ENCODE data around the gene HOXA7. TPM values are rescaled to one million over a fixed set of nuclear protein-coding genes. Genes with fewer than 3 reads are reported as not detected.

Gene HOXA7
- total and polyA plus RNA-seq, 2 donors (not counting 3 experiments of a cell fraction or from before 2014, with no cell fraction given): 18.1 to 18.5 TPM

DNA sequence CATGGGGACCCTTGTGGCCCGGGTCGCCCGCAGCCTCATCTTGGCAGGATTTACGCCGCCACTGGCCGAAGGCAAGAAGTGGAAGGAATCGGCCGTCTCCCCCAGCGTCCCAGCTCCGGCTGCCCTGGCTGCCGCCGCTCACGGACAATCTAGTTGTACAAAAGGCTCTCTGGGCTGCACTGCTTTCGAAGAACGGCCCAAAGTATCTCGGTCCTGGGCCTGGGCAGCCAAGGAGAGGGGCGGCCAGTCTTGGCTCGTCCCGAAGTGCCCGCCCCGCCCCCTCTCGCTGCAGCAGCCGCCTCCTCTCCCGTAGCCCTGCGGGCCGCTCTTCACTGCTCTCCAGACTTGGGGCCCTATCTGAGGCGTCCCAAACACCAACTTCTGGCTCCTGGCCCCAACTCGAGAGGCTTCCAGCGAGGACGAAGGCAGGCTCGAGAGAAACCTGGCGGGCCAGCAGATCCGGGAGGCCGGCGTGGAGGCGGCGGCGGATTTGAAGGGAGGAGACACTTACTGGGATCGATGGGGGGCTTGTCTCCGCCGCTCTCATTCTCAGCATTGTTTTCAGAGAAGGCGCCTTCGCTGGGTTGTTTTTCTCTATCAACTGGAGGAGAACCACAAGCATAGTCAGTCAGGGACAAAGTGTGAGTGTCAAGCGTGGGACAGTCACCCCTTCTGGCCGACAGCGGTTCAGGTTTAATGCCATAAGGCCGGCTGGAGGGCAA, 8.1 kb upstream of the HOXA7 start:
- Histone ChIP-seq H2AFZ (ENCODE audit: low read depth, low read length) (no peak overlapping the region), H3K27me3 (ENCODE audit: control insufficient read depth in 2 of 2, insufficient read depth in 2 of 2, low read length in 2 of 2) (no peaks in the 10 kb centered on the region), H3K4me3 (replicated peaks in 1 of 3; ENCODE audit: insufficient read depth in 1 of 3, low read depth in 1 of 3, low read length in 3 of 3) (peak overlapping the region; percentile 63 to 98 (median 88)), H3K9me3 (replicated peaks; ENCODE audit: control insufficient read depth, insufficient read depth, low read length) (no peaks in the 10 kb centered on the region), H3K9me1 (replicated peaks; ENCODE audit: control insufficient read depth, extremely low read depth, insufficient read depth, low read length) (no peaks in the 10 kb centered on the region), H3K4me1 (ENCODE audit: control insufficient read depth, extremely low read depth, insufficient read depth, low read length) (peaks cover 39% of the 10 kb centered on the region), H3K36me3 (ENCODE audit: control insufficient read depth in 2 of 2, extremely low read depth in 1 of 2, insufficient read depth in 2 of 2, low read length in 2 of 2) (peaks cover 3 to 7% of the 10 kb centered on the region in 2 experiments), H4K20me1 (replicated peaks; ENCODE audit: control insufficient read depth, extremely low read depth, insufficient read depth, low read length) (no peaks in the 10 kb centered on the region), H3K27ac (ENCODE audit: insufficient read depth, low read depth, low read length) (peak overlapping the region; percentile 91), H3K79me2 (ENCODE audit: control insufficient read depth, insufficient read depth, low read length) (peaks cover 87% of the 10 kb centered on the region), H3K4me2 (ENCODE audit: insufficient read depth, low read length) (peak overlapping the region; percentile 91), H3K9ac (replicated peaks; ENCODE audit: extremely low read depth, insufficient read depth, low read length) (peak overlapping the region; percentile 85)
- FAIRE-seq (peak; percentile 33), DNase-seq (ENCODE audit: low read depth, low spot score) (no peak)
- CTCF ChIA-PET: interaction anchor here (0.6 to 7.4 kb wide), 3 partner anchors 12 to 794 kb away, joined by 3 to 81 read pairs (median 42); partner anchors contain the start of genes HOXA10 and HOXA3
- dilution Hi-C loops (cut with MboI; ENCODE audit: extremely low pct_ligation_motif_present, low sequenced_read_pairs): loop anchor here (10.0 to 25.0 kb wide), 3 partner anchors 310 to 977 kb away; no protein-coding TSS in a partner anchor
- no peak for TF ChIP-seq FOS (IDR thresholded peaks at IDR 0.05; ENCODE audit: borderline replicate concordance, insufficient read depth, low read length)
- TF ChIP-seq, protein P1, sequence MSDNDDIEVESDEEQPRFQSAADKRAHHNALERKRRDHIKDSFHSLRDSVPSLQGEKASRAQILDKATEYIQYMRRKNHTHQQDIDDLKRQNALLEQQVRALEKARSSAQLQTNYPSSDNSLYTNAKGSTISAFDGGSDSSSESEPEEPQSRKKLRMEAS (IDR thresholded peaks at IDR 0.05; ENCODE audit: insufficient read depth, insufficient read length): no peak
- no peak for TF ChIP-seq POLR2A (IDR thresholded peaks at IDR 0.05; ENCODE audit: low read depth, low read length)
- no peak for TF ChIP-seq MYC (IDR thresholded peaks at IDR 0.05; ENCODE audit: low read depth, low read length)
- TF ChIP-seq EZH2 (IDR thresholded peaks at IDR 0.05; ENCODE audit: borderline replicate concordance, low read depth, low read length, severe bottlenecking): no peak
- TF ChIP-seq CTCF (IDR thresholded peaks at IDR 0.05; ENCODE audit: extremely low read depth in 1 of 2, insufficient read depth in 1 of 2, low read depth in 1 of 2, low read length in 2 of 2): peak; percentile 15 to 34
- intact Hi-C loops (cut with micrococcal nuclease): loop anchor here (1.0 to 5.0 kb wide), 7 partner anchors 10 to 1772 kb away; partner anchors contain the start of genes HOXA10 and HOXA2
- POLR2A ChIA-PET: interaction anchor here (1.4 kb wide), 1 partner anchor 13 kb away, joined by 7 read pairs; no protein-coding TSS in a partner anchor
- no TSS peak for BruUV-seq (replicated peaks)
